Tibial nerve (tissue), 4 donors: ENCODE measurements around the gene IL1RN.

ENCODE experiments used
- CTCF ChIP-seq, 5 experiments: fragments of 200-600 bp in 3 of 5; fragments of 450-650 bp in 2 of 5; sonication (generic) in 3 of 5; IDR thresholded peaks; one replicate each; pipeline ENCODE4 v1.5.1; 2016 to 2019; ENCODE audit warnings: antibody characterized with exemption in 5 of 5, mild to moderate bottlenecking in 3 of 5, moderate library complexity in 2 of 5
- EP300 ChIP-seq, 2 donors: sonication (generic); formaldehyde crosslinking; IDR thresholded peaks; one replicate each; pipeline ENCODE4 v1.6.1; 2017; ENCODE audit warnings: antibody characterized with exemption in 2 of 2, mild to moderate bottlenecking in 1 of 2
- POLR2A ChIP-seq, 2 donors: fragments of 450-650 bp; IDR thresholded peaks; one replicate each; pipeline ENCODE4 v1.6.1; 2017; ENCODE audit warnings: antibody characterized with exemption in 2 of 2, mild to moderate bottlenecking in 2 of 2, moderate library complexity in 2 of 2

DNA sequence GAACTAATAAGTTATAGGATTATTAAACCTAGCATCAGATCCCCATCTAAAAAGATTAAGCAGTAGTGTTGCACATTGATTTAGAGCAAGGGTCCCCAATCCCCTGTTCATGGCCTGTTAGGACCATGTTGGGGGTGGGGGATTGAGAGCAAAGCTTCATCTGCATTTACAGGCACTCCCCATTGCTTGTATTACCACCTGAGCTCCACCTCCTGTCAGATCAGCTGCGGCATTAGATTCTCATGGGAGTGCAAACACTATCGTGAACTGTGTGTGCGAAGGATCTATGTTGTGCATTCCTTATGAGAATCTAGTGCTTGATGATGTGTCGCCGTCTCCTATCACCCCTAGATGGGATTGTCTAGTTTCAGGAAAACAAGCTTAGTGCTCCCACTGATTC is 27.9 kb downstream of the IL1RN start:
- TF ChIP-seq POLR2A (IDR thresholded peaks at IDR 0.05) (no peak), CTCF (IDR thresholded peaks at IDR 0.05) (no peak), EP300 (IDR thresholded peaks at IDR 0.05) (no peak)
